K562 (cell line): ENCODE results near the gene GLI1. TPM values are rescaled to one million over a fixed set of nuclear protein-coding genes. Genes with fewer than 3 reads are reported as not detected.

ENCODE experiments used
- BMI1 ChIP-seq: fragments of 150-350 bp; IDR thresholded peaks from 2 replicates; pipeline ENCODE4 v1.6.1; 2014; ENCODE audit warnings: low read length
- CEBPZ ChIP-seq: fragments of 150-350 bp; IDR thresholded peaks from 2 replicates; pipeline ENCODE4 v1.6.1; 2014; ENCODE audit warnings: low read depth, mild to moderate bottlenecking, low read length, borderline replicate concordance
- CHD2 ChIP-seq: IDR thresholded peaks from 2 replicates; pipeline ENCODE4 v1.6.1; 2011; ENCODE audit warnings: low read depth, low read length
- CREB5 ChIP-seq: fragments of 250-450 bp; sonication (Bioruptor Pico); IDR thresholded peaks from 2 replicates; pipeline ENCODE4 v1.5.0; 2020; ENCODE audit warnings: mild to moderate bottlenecking
- CREBBP ChIP-seq: IDR thresholded peaks from one replicate; pipeline ENCODE4 v1.6.1; 2012; ENCODE audit warnings: low read depth, mild to moderate bottlenecking, control low read depth, inconsistent platforms, low read length
- ELF4 ChIP-seq: fragments of 450-650 bp; formaldehyde crosslinking; IDR thresholded peaks from 2 replicates; pipeline ENCODE4 v1.4.0; 2022; ENCODE audit warnings: missing genetic modification characterization
- ELK3 ChIP-seq: fragments of 450-650 bp; formaldehyde crosslinking; IDR thresholded peaks from 2 replicates; pipeline ENCODE4 v1.4.0; 2020; ENCODE audit warnings: mild to moderate bottlenecking
- GTF2F1 ChIP-seq: IDR thresholded peaks from 2 replicates; pipeline ENCODE4 v1.6.1; 2011; ENCODE audit warnings: low read depth, low read length, improper control_type of control experiment
- ILK ChIP-seq: fragments of 450-650 bp; IDR thresholded peaks from 2 replicates; pipeline ENCODE4 v1.6.1; 2016; ENCODE audit warnings: missing genetic modification characterization, low read depth, mild to moderate bottlenecking, missing compliant biosample characterization, moderate library complexity, borderline replicate concordance
- KLF10 ChIP-seq: fragments of 250-450 bp; sonication (Bioruptor Pico); IDR thresholded peaks from 2 replicates; pipeline ENCODE4 v1.6.1; 2021; ENCODE audit warnings: matching md5 sums
- L3MBTL2 ChIP-seq: fragments of 450-650 bp; IDR thresholded peaks from 2 replicates; pipeline ENCODE4 v1.6.1; 2016; ENCODE audit warnings: mild to moderate bottlenecking, moderate library complexity
- NCOA6 ChIP-seq: fragments of 450-650 bp; IDR thresholded peaks from 2 replicates; pipeline ENCODE4 v1.6.1; 2017; ENCODE audit warnings: mild to moderate bottlenecking
- PTTG1 ChIP-seq: fragments of 450-650 bp; IDR thresholded peaks from 2 replicates; pipeline ENCODE4 v1.6.1; 2016; ENCODE audit warnings: low read depth, mild to moderate bottlenecking, missing genetic modification characterization, missing compliant biosample characterization
- TEAD2 ChIP-seq: fragments of 450-650 bp; IDR thresholded peaks from 2 replicates; pipeline ENCODE4 v1.6.1; 2016; ENCODE audit warnings: missing genetic modification characterization, control low read depth, missing compliant biosample characterization
- THRAP3 ChIP-seq: fragments of 450-650 bp; IDR thresholded peaks from 2 replicates; pipeline ENCODE4 v1.6.1; 2016; ENCODE audit warnings: mild to moderate bottlenecking, inconsistent platforms, borderline replicate concordance
- ZBTB11 ChIP-seq, 3 experiments: fragments of 200-800 bp in 1 of 3; fragments of 250-450 bp in 1 of 3; fragments of 450-650 bp in 1 of 3; sonication (Bioruptor Pico) in 1 of 3; sonication (Bioruptor generic) in 1 of 3; formaldehyde crosslinking in 1 of 3; IDR thresholded peaks; 2 replicates each; pipeline versions ENCODE4 v1.6.1 to v1.8.0; 2016 to 2022; ENCODE audit warnings: mild to moderate bottlenecking in 2 of 3, missing genetic modification characterization in 2 of 3, missing compliant biosample characterization in 1 of 3, moderate library complexity in 1 of 3
- ZBTB2 ChIP-seq: fragments of 450-650 bp; IDR thresholded peaks from 2 replicates; pipeline ENCODE4 v1.6.1; 2016; ENCODE audit warnings: antibody characterized with exemption
- polyA plus RNA-seq, 8 experiments: library from polyadenylated mRNA; depleted of rRNA in 4 of 8; stranded (reverse) in 5 of 8; unstranded in 3 of 8; fragments of >200 nt; fragmentation: Nextera tagmentation in 2 of 8; fragmentation: Illumina TruSeq in 1 of 8; extraction: Ambion mirVana in 2 of 8; extraction: Trizol in 1 of 8; gene quantifications; 2 replicates each; pipeline versions ENCODE4 v1.2.1 to v1.2.3, GENCODE V29; 2011 to 2014; ENCODE audit warnings: inconsistent platforms in 1 of 8, missing spikeins in 1 of 8
- total RNA-seq, 7 experiments: library from RNA; depleted of rRNA in 6 of 7; stranded (reverse); fragments of >200 nt in 6 of 7; fragmentation: Illumina TruSeq in 2 of 7; extraction: Trizol in 2 of 7; gene quantifications; 2 replicates each; pipeline versions ENCODE4 v1.2.1 to v1.2.3, GENCODE V29; 2011 to 2021; ENCODE audit warnings: low replicate concordance in 1 of 7

The GLI1 gene
- total and polyA plus RNA-seq, 9 of the 15 experiments (the other 6 are each of a cell fraction or from before 2014, with no cell fraction given): 0.24 to 3.7 (median 0.61) TPM

GRCh38 chr12:57459055-57459749, 383 bp upstream of the GLI1 start (continued):
- TF ChIP-seq ZBTB2 (no peak), NCOA6 (no peak; the same call in 1 of the 2 replicates), ILK (tag) (no peak), CEBPZ (no peak), CHD2 (no peak), THRAP3 (peak; percentile 68; the same call in 1 of the 2 replicates), L3MBTL2 (peak; percentile 37), TEAD2 (no peak), GTF2F1 (no peak), CREBBP (no peak), ELF4 (CRISPR knock-in tag) (no peak), BMI1 (no peak), PTTG1 (no peak), ELK3 (CRISPR knock-in tag) (no peak), ZBTB11 (CRISPR knock-in tag; IDR thresholded peaks at IDR 0.05) (no peak), KLF10 (no peak), CREB5 (no peak)
